Esophagus muscularis mucosa (tissue), 4 donors: ENCODE measurements around the gene ANKRD44. TPM values are rescaled to one million over a fixed set of nuclear protein-coding genes. Genes with fewer than 3 reads are reported as not detected.

Experiments
- DNase-seq: peaks from one replicate; pipeline ENCODE4 v3.0.0-alpha.2; 2017; ENCODE audit errors: extremely low spot score
- H3K27ac ChIP-seq, 4 donors: fragments of 200-600 bp; sonication (generic); replicated peaks in 1 of 4; 1 replicate in 3 of 4; 2 replicates in 1 of 4; pipeline ENCODE4 v1.5.1; 2016 to 2019; ENCODE audit warnings: mild to moderate bottlenecking in 1 of 4
- H3K27me3 ChIP-seq, 4 donors: fragments of 200-600 bp; sonication (generic); one replicate each; pipeline versions ENCODE4 v1.5.1 to v1.6.0; 2016 to 2019
- H3K36me3 ChIP-seq, 4 donors: fragments of 200-600 bp; sonication (generic); one replicate each; pipeline ENCODE4 v1.5.1; 2016 to 2019
- H3K4me1 ChIP-seq, 4 donors: fragments of 200-600 bp; sonication (generic); one replicate each; pipeline ENCODE4 v1.5.1; 2016 to 2019
- H3K4me3 ChIP-seq, 4 donors: fragments of 200-600 bp; sonication (generic); 1 replicate in 2 of 4; 2 replicates in 2 of 4; pipeline ENCODE4 v1.5.1; 2016 to 2019; ENCODE audit warnings: mild to moderate bottlenecking in 4 of 4, moderate library complexity in 1 of 4
- H3K9me3 ChIP-seq, 4 donors: fragments of 200-600 bp; sonication (generic); 1 replicate in 3 of 4; 2 replicates in 1 of 4; pipeline ENCODE4 v1.5.1; 2016 to 2019
- CTCF ChIP-seq, 3 experiments: fragments of 200-600 bp in 2 of 3; fragments of 450-650 bp in 1 of 3; sonication (generic) in 2 of 3; IDR thresholded peaks; one replicate each; pipeline ENCODE4 v1.5.1; 2017 to 2019; ENCODE audit warnings: antibody characterized with exemption in 3 of 3, mild to moderate bottlenecking in 2 of 3, moderate library complexity in 1 of 3
- EP300 ChIP-seq: sonication (generic); formaldehyde crosslinking; IDR thresholded peaks from one replicate; pipeline ENCODE4 v1.6.1; 2017; ENCODE audit warnings: antibody characterized with exemption
- POLR2A ChIP-seq: fragments of 450-650 bp; IDR thresholded peaks from one replicate; pipeline ENCODE4 v1.6.1; 2017; ENCODE audit warnings: antibody characterized with exemption, moderate library complexity, mild to moderate bottlenecking, low read depth
- POLR2AphosphoS5 ChIP-seq, 2 donors: sonication (generic); formaldehyde crosslinking; IDR thresholded peaks; one replicate each; pipeline ENCODE4 v1.6.1; 2017; ENCODE audit warnings: antibody characterized with exemption in 2 of 2
- WGBS: methylation state at CpG from one replicate; pipeline ENCODE4 v1.1.5; 2018; 5-methylcytosine and 5-hydroxymethylcytosine counted together
- intact Hi-C: fragments of 100-400 bp; cut with DNase I; formaldehyde crosslinking; loops from one replicate; pipeline ENCODE4 v1.15.1; 2023
- total RNA-seq, 4 donors: library from RNA; depleted of rRNA; stranded (reverse); fragments of >200 nt; gene quantifications; one replicate each; pipeline versions ENCODE4 v1.1.0 to v1.2.1, GENCODE V29; 2016

ANKRD44 gene
- total RNA-seq, 4 donors from 2014 or later, result 41.4 to 76.6 (median 48.1) TPM

GRCh38 chr2:197278799-197279763 is 31.5 kb downstream of the ANKRD44 start:
- H3K4me3 ChIP-seq, result no peak overlapping the region
- intact Hi-C loops, result no loop called here
- no peaks in the 10 kb centered on the region for H3K36me3 ChIP-seq
- no peak for DNase-seq
- H3K27me3 ChIP-seq, result no peaks in the 10 kb centered on the region
- no peak overlapping the region for H3K27ac ChIP-seq
- peaks cover 15 to 42% (median 34%) of the 10 kb centered on the region in 4 donors for H3K4me1 ChIP-seq
- WGBS, result 79% methylated on average over 12 of the region's 12 CpGs
- H3K9me3 ChIP-seq, result no peaks in the 10 kb centered on the region
- TF ChIP-seq CTCF (IDR thresholded peaks at IDR 0.05) (no peak), POLR2AphosphoS5 (IDR thresholded peaks at IDR 0.05) (no peak), EP300 (no peak), POLR2A (no peak)

GRCh38 chr2:197277794-197278193 is 32.8 kb downstream of the ANKRD44 start:
- intact Hi-C loops, result no loop called here
- H3K4me3 ChIP-seq, result no peak overlapping the region
- H3K27ac ChIP-seq, result no peak overlapping the region
- H3K4me1 ChIP-seq, result peaks cover 19 to 52% (median 45%) of the 10 kb centered on the region in 4 donors
- H3K27me3 ChIP-seq, result no peaks in the 10 kb centered on the region
- 88% methylated on average over 5 of the region's 5 CpGs for WGBS
- DNase-seq, result no peak
- no peaks in the 10 kb centered on the region for H3K9me3 ChIP-seq
- no peaks in the 10 kb centered on the region for H3K36me3 ChIP-seq
- TF ChIP-seq POLR2AphosphoS5 (IDR thresholded peaks at IDR 0.05) (no peak), POLR2A (no peak), CTCF (IDR thresholded peaks at IDR 0.05) (no peak), EP300 (no peak)

- intact Hi-C loops, result no loop called here
- WGBS, result 93% methylated on average over 2 of the region's 2 CpGs
Measured at GRCh38 chr2:197276156-197276555, 34.4 kb downstream of the ANKRD44 start.

GRCh38 chr2:197274937-197275336 is 35.6 kb downstream of the ANKRD44 start:
- Histone ChIP-seq H3K27me3 (no peaks in the 10 kb centered on the region), H3K4me1 (peaks cover 11 to 40% (median 36%) of the 10 kb centered on the region in 4 donors), H3K27ac (no peak overlapping the region), H3K9me3 (no peaks in the 10 kb centered on the region), H3K36me3 (no peaks in the 10 kb centered on the region), H3K4me3 (no peak overlapping the region)
- TF ChIP-seq EP300 (no peak), CTCF (IDR thresholded peaks at IDR 0.05) (no peak), POLR2A (no peak), POLR2AphosphoS5 (IDR thresholded peaks at IDR 0.05) (no peak)
- no peak for DNase-seq
- WGBS, result 95% methylated on average over 3 of the region's 3 CpGs
- intact Hi-C loops, result no loop called here

More at GRCh38 chr2:197276156-197276555, 34.4 kb downstream of the ANKRD44 start:
- TF ChIP-seq POLR2AphosphoS5 (IDR thresholded peaks at IDR 0.05), result no peak
- no peak for TF ChIP-seq POLR2A
- TF ChIP-seq EP300, result no peak
- no peak for TF ChIP-seq CTCF (IDR thresholded peaks at IDR 0.05)
- Histone ChIP-seq H3K4me1 (peaks cover 19 to 43% (median 38%) of the 10 kb centered on the region in 4 donors), H3K36me3 (no peaks in the 10 kb centered on the region), H3K27me3 (no peaks in the 10 kb centered on the region), H3K9me3 (no peaks in the 10 kb centered on the region), H3K27ac (no peak overlapping the region), H3K4me3 (no peak overlapping the region)
- no peak for DNase-seq
